ENCODE results near the gene PKMYT1. TPM values are rescaled to one million over a fixed set of nuclear protein-coding genes. Genes with fewer than 3 reads are reported as not detected.

Gene PKMYT1
- total and polyA plus RNA-seq, 9 of the 15 experiments (the other 6 are each of a cell fraction or from before 2014, with no cell fraction given) = 8.7 to 201 (median 37.8) TPM

DNA sequence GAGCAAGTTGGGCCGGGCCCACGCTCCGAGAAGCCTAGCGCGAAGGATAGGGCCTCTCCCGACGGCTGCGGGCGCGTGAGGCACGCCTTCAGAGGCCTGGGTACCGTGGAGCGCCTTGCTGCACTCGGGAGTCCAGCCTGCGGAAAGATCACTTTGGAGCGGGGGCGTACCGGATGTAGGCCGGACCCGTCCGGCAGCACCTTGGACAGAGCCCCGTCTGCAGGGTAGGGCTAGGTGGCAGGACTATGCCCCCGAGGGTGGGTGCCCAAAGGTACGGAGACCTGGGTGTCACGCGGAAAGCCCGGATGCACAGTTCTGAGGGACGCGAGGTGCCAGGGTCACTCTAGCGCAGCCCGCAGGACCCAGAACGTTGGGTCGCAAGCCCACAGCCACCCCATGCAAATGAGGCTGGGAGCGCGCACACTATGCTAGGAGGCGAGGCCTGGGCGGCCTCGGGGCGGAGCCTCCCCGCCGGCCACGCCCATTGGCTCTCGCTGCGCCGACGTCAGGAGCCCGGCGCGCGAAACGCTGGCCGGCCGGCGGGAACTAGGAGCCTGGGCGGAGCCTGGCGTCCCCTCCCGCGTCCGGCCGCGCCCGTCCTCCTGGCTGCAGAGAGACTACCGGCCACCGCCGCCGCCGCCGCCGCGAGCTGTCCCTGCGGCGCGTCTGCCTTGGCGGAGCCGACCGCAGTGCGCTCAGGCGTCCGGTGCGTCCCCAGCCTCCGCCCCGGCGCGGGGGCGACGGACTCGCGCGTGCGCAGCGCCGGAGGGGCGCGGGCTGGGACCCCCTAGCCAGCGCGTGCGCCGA lies 11.3 kb downstream of the PKMYT1 start, which contains the start of gene PAQR4 (continued):
- TF ChIP-seq, protein P1, sequence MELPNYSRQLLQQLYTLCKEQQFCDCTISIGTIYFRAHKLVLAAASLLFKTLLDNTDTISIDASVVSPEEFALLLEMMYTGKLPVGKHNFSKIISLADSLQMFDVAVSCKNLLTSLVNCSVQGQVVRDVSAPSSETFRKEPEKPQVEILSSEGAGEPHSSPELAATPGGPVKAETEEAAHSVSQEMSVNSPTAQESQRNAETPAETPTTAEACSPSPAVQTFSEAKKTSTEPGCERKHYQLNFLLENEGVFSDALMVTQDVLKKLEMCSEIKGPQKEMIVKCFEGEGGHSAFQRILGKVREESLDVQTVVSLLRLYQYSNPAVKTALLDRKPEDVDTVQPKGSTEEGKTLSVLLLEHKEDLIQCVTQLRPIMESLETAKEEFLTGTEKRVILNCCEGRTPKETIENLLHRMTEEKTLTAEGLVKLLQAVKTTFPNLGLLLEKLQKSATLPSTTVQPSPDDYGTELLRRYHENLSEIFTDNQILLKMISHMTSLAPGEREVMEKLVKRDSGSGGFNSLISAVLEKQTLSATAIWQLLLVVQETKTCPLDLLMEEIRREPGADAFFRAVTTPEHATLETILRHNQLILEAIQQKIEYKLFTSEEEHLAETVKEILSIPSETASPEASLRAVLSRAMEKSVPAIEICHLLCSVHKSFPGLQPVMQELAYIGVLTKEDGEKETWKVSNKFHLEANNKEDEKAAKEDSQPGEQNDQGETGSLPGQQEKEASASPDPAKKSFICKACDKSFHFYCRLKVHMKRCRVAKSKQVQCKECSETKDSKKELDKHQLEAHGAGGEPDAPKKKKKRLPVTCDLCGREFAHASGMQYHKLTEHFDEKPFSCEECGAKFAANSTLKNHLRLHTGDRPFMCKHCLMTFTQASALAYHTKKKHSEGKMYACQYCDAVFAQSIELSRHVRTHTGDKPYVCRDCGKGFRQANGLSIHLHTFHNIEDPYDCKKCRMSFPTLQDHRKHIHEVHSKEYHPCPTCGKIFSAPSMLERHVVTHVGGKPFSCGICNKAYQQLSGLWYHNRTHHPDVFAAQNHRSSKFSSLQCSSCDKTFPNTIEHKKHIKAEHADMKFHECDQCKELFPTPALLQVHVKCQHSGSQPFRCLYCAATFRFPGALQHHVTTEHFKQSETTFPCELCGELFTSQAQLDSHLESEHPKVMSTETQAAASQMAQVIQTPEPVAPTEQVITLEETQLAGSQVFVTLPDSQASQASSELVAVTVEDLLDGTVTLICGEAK (IDR thresholded peaks at IDR 0.05) = peak; percentile 88
- TF ChIP-seq, protein P1 (CRISPR knock-in tag; IDR thresholded peaks at IDR 0.05) = no peak; the same call in 1 of the 2 replicates
- TF ChIP-seq NUFIP1 (IDR thresholded peaks at IDR 0.05; ENCODE audit: partially characterized antibody) = no peak
- TF ChIP-seq, protein P2, sequence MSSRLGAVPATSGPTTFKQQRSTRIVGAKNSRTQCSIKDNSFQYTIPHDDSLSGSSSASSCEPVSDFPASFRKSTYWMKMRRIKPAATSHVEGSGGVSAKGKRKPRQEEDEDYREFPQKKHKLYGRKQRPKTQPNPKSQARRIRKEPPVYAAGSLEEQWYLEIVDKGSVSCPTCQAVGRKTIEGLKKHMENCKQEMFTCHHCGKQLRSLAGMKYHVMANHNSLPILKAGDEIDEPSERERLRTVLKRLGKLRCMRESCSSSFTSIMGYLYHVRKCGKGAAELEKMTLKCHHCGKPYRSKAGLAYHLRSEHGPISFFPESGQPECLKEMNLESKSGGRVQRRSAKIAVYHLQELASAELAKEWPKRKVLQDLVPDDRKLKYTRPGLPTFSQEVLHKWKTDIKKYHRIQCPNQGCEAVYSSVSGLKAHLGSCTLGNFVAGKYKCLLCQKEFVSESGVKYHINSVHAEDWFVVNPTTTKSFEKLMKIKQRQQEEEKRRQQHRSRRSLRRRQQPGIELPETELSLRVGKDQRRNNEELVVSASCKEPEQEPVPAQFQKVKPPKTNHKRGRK (tag; IDR thresholded peaks at IDR 0.05) = no peak
- no peak for TF ChIP-seq CHD2 (IDR thresholded peaks at IDR 0.05; ENCODE audit: low read depth, low read length)
- TF ChIP-seq, protein P3, sequence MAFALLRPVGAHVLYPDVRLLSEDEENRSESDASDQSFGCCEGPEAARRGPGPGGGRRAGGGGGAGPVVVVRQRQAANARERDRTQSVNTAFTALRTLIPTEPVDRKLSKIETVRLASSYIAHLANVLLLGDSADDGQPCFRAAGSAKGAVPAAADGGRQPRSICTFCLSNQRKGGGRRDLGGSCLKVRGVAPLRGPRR (CRISPR knock-in tag; IDR thresholded peaks at IDR 0.05) = no peak
- TF ChIP-seq, protein P4, sequence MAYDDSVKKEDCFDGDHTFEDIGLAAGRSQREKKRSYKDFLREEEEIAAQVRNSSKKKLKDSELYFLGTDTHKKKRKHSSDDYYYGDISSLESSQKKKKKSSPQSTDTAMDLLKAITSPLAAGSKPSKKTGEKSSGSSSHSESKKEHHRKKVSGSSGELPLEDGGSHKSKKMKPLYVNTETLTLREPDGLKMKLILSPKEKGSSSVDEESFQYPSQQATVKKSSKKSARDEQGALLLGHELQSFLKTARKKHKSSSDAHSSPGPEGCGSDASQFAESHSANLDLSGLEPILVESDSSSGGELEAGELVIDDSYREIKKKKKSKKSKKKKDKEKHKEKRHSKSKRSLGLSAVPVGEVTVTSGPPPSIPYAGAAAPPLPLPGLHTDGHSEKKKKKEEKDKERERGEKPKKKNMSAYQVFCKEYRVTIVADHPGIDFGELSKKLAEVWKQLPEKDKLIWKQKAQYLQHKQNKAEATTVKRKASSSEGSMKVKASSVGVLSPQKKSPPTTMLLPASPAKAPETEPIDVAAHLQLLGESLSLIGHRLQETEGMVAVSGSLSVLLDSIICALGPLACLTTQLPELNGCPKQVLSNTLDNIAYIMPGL (CRISPR knock-in tag; IDR thresholded peaks at IDR 0.05) = peak; percentile 84
- peak; percentile 57; the same call in 1 of the 2 replicates for TF ChIP-seq SUPT5H (IDR thresholded peaks at IDR 0.05)
- no peak for TF ChIP-seq CREBBP (IDR thresholded peaks at IDR 0.05; ENCODE audit: low read depth, low read length)
- TF ChIP-seq NR3C1 (CRISPR knock-in tag; IDR thresholded peaks at IDR 0.05) = peak; percentile 52; the same call in 1 of the 2 replicates
- peak in 1 of 2 experiments; percentile 84; a peak in 1 of 4 replicates for TF ChIP-seq TEAD1 (CRISPR knock-in tag; IDR thresholded peaks at IDR 0.05)
